Esophagus squamous epithelium (tissue), 5 donors: ENCODE results near the gene EPB41L1. TPM values are rescaled to one million over a fixed set of nuclear protein-coding genes. Genes with fewer than 3 reads are reported as not detected.

Experiments
- DNase-seq: peaks from one replicate; lab custom pipeline; 2025; lab: John Stamatoyannopoulos, UW
- H3K27ac ChIP-seq, 4 donors: fragments of 200-600 bp; sonication (generic); one replicate each; pipeline ENCODE4 v1.5.1; 2016 to 2019; ENCODE audit warnings: mild to moderate bottlenecking in 1 of 4
- H3K27me3 ChIP-seq, 4 donors: fragments of 200-600 bp; sonication (generic); 1 replicate in 3 of 4; 2 replicates in 1 of 4; pipeline versions ENCODE4 v1.5.1 to v1.6.0; 2017 to 2021; ENCODE audit warnings: antibody characterized with exemption in 1 of 4
- H3K36me3 ChIP-seq, 3 donors: fragments of 200-600 bp; sonication (generic); one replicate each; pipeline ENCODE4 v1.5.1; 2016 to 2019
- H3K4me1 ChIP-seq, 3 donors: fragments of 200-600 bp; sonication (generic); one replicate each; pipeline ENCODE4 v1.5.1; 2017 to 2019
- H3K4me3 ChIP-seq, 4 donors: fragments of 200-600 bp; sonication (generic); 1 replicate in 3 of 4; 2 replicates in 1 of 4; pipeline ENCODE4 v1.5.1; 2016 to 2019; ENCODE audit warnings: mild to moderate bottlenecking in 2 of 4, moderate library complexity in 1 of 4
- H3K9me3 ChIP-seq, 3 donors: fragments of 200-600 bp; sonication (generic); one replicate each; pipeline ENCODE4 v1.5.1; 2016 to 2019
- POLR2A ChIP-seq, 4 donors: fragments of 450-650 bp; IDR thresholded peaks; one replicate each; pipeline ENCODE4 v1.6.1; 2017; ENCODE audit warnings: antibody characterized with exemption in 4 of 4, mild to moderate bottlenecking in 4 of 4, moderate library complexity in 3 of 4
- whole genome bisulfite sequencing, 2 donors: methylation state at CpG; one replicate each; pipeline ENCODE4 v1.1.5; 2018; 5-methylcytosine and 5-hydroxymethylcytosine counted together
- intact Hi-C: fragments of 100-400 bp; cut with DNase I; formaldehyde crosslinking; loops from one replicate; pipeline ENCODE4 v1.15.0; 2022
- total RNA-seq, 4 donors: library from RNA; depleted of rRNA; stranded (reverse); fragments of >200 nt; gene quantifications; one replicate each; pipeline ENCODE4 v1.1.0, GENCODE V29; 2016
- TF ChIP-seq, protein P1 (sequence below), 6 experiments: fragments of 450-650 bp in 4 of 6; fragments of 200-600 bp in 2 of 6; sonication (generic) in 2 of 6; IDR thresholded peaks; one replicate each; pipeline ENCODE4 v1.5.1; 2016 to 2019; ENCODE audit warnings: antibody characterized with exemption in 6 of 6, mild to moderate bottlenecking in 4 of 6, moderate library complexity in 4 of 6
- donor health status: DM: yes; HTN: yes; CAD: no.

The EPB41L1 gene
- total RNA-seq, 4 donors from 2014 or later = 39.1 to 112 (median 85.7) TPM

DNA sequence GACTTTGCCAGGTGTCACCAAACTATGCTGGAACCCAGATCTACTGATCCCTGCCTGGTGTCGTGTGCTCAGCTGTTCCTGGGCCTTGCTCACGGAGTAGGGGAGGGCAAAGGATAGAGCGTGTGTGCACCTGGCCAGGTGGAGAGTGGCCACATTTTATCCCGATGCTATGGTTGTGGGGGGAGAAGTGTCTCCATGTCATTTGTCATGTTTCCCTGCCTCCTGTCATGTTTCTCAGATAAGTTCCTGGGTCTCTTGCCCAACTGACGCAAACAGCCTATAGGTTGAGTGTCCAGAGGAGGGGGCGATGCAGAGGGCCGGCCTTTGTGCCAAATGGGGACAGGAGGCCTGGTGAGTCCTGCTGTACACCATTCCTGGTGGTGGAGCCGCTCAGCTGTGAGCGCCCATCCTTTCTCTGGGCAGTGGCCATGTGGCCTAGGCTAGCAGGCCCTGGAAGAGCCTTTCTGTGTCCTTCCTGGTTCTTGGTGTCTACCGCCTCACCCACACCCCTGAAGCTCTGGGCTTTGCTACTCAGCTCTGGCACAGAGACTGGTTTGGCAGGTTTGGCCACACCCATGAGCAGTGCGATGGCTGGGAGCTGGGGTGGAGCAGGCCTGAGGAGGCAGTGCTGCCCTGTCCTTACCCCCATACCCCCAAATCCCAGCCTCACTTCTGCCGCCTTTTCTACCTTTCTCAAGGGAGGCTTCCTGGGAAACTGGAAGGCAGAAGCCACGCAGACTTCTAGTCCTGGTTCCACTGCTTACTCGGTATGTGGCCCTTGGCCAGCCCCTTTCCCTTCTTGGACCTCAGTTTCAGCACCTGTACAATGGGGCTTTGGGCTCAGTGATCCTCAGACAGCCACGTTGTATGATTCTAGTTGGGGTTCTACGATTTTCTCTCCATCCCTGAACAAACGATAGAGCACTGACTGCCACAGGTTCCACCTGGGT is 32.3 kb upstream of the EPB41L1 start:
- H3K27ac ChIP-seq = peak overlapping the region; percentile 82 to 88 (median 86)
- intact Hi-C loops = no loop called here
- WGBS, 2 donors = 56 to 79% methylated on average over 12 of the region's 17 CpGs

DNA sequence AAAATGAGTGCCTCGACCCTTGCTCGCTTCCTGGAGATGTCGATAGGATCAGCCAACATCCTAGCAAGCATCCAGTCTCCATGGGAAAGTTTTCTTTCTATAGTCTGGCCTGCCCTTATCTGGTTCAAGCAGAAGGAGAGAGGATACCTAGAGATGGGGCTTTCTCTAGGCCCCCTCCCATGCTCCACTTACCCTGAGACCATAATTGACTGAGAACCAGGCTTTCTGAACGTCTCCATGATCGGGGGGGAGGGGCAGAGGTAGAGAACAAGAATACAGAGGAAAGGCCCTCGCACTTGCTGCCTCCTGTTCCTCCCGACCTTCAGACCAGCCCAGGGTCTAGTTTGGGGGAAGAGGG is 31.6 kb upstream of the EPB41L1 start:
- no peak for DNase-seq
- TF ChIP-seq, protein P1, sequence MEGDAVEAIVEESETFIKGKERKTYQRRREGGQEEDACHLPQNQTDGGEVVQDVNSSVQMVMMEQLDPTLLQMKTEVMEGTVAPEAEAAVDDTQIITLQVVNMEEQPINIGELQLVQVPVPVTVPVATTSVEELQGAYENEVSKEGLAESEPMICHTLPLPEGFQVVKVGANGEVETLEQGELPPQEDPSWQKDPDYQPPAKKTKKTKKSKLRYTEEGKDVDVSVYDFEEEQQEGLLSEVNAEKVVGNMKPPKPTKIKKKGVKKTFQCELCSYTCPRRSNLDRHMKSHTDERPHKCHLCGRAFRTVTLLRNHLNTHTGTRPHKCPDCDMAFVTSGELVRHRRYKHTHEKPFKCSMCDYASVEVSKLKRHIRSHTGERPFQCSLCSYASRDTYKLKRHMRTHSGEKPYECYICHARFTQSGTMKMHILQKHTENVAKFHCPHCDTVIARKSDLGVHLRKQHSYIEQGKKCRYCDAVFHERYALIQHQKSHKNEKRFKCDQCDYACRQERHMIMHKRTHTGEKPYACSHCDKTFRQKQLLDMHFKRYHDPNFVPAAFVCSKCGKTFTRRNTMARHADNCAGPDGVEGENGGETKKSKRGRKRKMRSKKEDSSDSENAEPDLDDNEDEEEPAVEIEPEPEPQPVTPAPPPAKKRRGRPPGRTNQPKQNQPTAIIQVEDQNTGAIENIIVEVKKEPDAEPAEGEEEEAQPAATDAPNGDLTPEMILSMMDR (IDR thresholded peaks at IDR 0.05) = no peak
- TF ChIP-seq POLR2A (IDR thresholded peaks at IDR 0.05) = no peak
- Histone ChIP-seq H3K27ac (peak overlapping the region; percentile 60 to 88 (median 85)), H3K9me3 (no peaks in the 10 kb centered on the region), H3K27me3 (no peaks in the 10 kb centered on the region), H3K36me3 (peaks cover 0 to 30% (median 0%) of the 10 kb centered on the region in 3 donors), H3K4me1 (peaks cover 7 to 55% (median 9%) of the 10 kb centered on the region in 3 donors), H3K4me3 (no peak overlapping the region)
- 33 to 74% methylated on average over 1 to 6 of the region's 7 CpGs for WGBS, 2 donors
- intact Hi-C loops = no loop called here

More for the DNA sequence above, 32.3 kb upstream of the EPB41L1 start:
- Histone ChIP-seq H3K36me3 (peaks cover 0 to 24% (median 0%) of the 10 kb centered on the region in 3 donors), H3K27me3 (no peaks in the 10 kb centered on the region), H3K4me1 (peaks cover 7 to 54% (median 9%) of the 10 kb centered on the region in 3 donors), H3K9me3 (no peaks in the 10 kb centered on the region), H3K4me3 (no peak overlapping the region)
- DNase-seq = no peak
- TF ChIP-seq, protein P1 (IDR thresholded peaks at IDR 0.05) = peak in 1 of 6 experiments; percentile 5
- TF ChIP-seq POLR2A (IDR thresholded peaks at IDR 0.05) = no peak

DNA sequence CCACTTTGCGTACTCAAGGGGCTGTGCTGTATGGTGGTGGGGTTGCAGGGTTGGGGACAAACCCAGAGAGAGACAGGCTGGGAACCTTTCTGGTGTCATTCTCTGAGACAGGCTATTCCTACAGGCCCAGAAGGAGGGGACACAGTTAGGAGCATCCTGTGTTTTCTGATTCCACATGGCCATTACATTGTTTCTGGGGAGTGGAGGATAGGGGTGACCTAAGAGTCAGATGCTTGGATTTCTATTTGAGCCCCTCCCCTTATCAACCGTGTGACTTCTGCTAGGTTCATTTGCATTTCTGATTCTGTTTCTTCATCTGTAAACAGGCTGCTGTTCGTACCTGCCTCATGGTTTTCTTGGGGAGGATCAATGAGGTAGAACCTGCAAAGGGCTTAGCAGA is 29.4 kb upstream of the EPB41L1 start:
- Histone ChIP-seq H3K27me3 (no peaks in the 10 kb centered on the region), H3K4me1 (peaks cover 7 to 46% (median 9%) of the 10 kb centered on the region in 3 donors), H3K36me3 (peaks cover 0 to 43% (median 0%) of the 10 kb centered on the region in 3 donors), H3K9me3 (no peaks in the 10 kb centered on the region), H3K27ac (no peak overlapping the region), H3K4me3 (no peak overlapping the region)
- WGBS, 2 donors = 61 to 81% methylated on average over 2 to 3 of the region's 3 CpGs
- no peak for DNase-seq
- intact Hi-C loops = no loop called here
- TF ChIP-seq, protein P1 (IDR thresholded peaks at IDR 0.05) = no peak
- TF ChIP-seq POLR2A (IDR thresholded peaks at IDR 0.05) = no peak

DNA sequence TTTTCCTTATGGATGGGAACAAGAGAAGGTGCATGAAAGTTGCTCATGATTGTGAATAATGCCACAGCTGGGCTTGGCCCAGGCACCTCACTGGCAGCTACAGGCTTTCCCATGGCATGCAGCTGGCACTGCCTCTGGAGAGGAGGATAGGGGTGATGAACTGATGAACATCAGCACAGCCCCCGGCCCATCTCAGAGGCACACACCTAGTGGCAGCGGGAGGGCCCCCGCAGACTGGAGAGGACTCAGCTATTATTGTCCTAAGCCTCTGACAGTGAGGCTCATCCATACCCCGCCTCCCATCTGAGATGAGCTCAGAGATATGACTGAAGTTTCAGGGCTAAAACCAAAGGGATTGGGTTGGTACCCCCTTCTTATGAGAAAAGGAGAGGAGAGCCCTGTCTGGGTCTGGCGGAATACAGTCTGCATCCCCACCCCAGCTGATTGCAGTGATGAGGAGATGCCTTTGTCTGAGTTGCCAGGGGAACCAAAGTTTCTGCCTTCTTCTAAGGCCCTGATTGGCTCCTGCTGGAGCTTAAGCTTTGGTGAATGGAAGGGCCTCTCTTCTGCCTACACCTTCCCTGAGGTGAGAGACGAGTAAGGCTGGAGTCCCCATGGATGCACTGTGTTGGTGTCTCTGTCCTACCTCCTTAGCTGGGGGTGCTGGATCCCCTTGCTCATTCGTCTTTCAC is 27.6 kb upstream of the EPB41L1 start:
- Histone ChIP-seq H3K4me3 (no peak overlapping the region), H3K27ac (no peak overlapping the region), H3K9me3 (no peaks in the 10 kb centered on the region), H3K27me3 (no peaks in the 10 kb centered on the region), H3K4me1 (peaks cover 2 to 34% (median 9%) of the 10 kb centered on the region in 3 donors), H3K36me3 (peaks cover 0 to 53% (median 0%) of the 10 kb centered on the region in 3 donors)
- no peak for DNase-seq
- WGBS, 2 donors = 78 to 92% methylated on average over 4 to 7 of the region's 7 CpGs
- intact Hi-C loops = no loop called here
- TF ChIP-seq POLR2A (IDR thresholded peaks at IDR 0.05) = no peak
- TF ChIP-seq, protein P1 (IDR thresholded peaks at IDR 0.05) = no peak
